H9 (cell line): ENCODE results near the gene SYT2. TPM values are rescaled to one million over a fixed set of nuclear protein-coding genes. Genes with fewer than 3 reads are reported as not detected.

ENCODE experiments used
- DNase-seq: peaks from one replicate; pipeline ENCODE4 v3.0.0-alpha.2; 2017
- H2AFZ ChIP-seq: one replicate; pipeline ENCODE4 v1.6.1; 2013; ENCODE audit warnings: mild to moderate bottlenecking, low read length, control low read depth, moderate library complexity
- H2AK5ac ChIP-seq: 2 replicates; pipeline ENCODE4 v1.6.1; 2013; ENCODE audit warnings: low read length, control low read depth, mixed read lengths; ENCODE audit not compliant: insufficient read length
- H2BK120ac ChIP-seq: one replicate; pipeline ENCODE4 v1.6.1; 2013; ENCODE audit warnings: low read depth, mild to moderate bottlenecking, low read length, control low read depth, inconsistent platforms; ENCODE audit not compliant: poor library complexity, severe bottlenecking
- H2BK12ac ChIP-seq: 2 replicates; pipeline ENCODE4 v1.6.1; 2013; ENCODE audit warnings: low read length, control low read depth, mixed read lengths, low read depth; ENCODE audit not compliant: insufficient read length
- H2BK15ac ChIP-seq: 2 replicates; pipeline ENCODE4 v1.6.1; 2013; ENCODE audit warnings: low read depth, low read length, control low read depth
- H2BK20ac ChIP-seq: one replicate; pipeline ENCODE4 v1.6.1; 2013; ENCODE audit warnings: low read depth, mild to moderate bottlenecking, low read length, control low read depth, inconsistent platforms; ENCODE audit not compliant: poor library complexity, severe bottlenecking
- H2BK5ac ChIP-seq: 2 replicates; pipeline ENCODE4 v1.6.1; 2013; ENCODE audit warnings: low read length, control low read depth, mixed read lengths; ENCODE audit not compliant: insufficient read length
- H3K14ac ChIP-seq: 2 replicates; pipeline ENCODE4 v1.6.1; 2013; ENCODE audit warnings: low read length, control low read depth; ENCODE audit not compliant: insufficient read depth
- H3K18ac ChIP-seq: 2 replicates; pipeline ENCODE4 v1.6.1; 2013; ENCODE audit warnings: low read depth, mild to moderate bottlenecking, mixed read lengths, low read length, control low read depth; ENCODE audit not compliant: insufficient read length
- H3K23ac ChIP-seq: 2 replicates; pipeline ENCODE4 v1.6.1; 2013; ENCODE audit warnings: low read length, control low read depth, mixed read lengths, low read depth; ENCODE audit not compliant: insufficient read length
- H3K23me2 ChIP-seq: 2 replicates; pipeline ENCODE4 v1.6.1; 2013; ENCODE audit warnings: low read depth, mild to moderate bottlenecking, mixed read lengths, low read length, control low read depth; ENCODE audit not compliant: insufficient read length, poor library complexity, severe bottlenecking
- H3K27ac ChIP-seq: 2 replicates; pipeline ENCODE4 v1.5.1; 2013; ENCODE audit warnings: low read length, control low read depth, mixed read lengths, low read depth; ENCODE audit not compliant: insufficient read length
- H3K27me3 ChIP-seq: 2 replicates; pipeline ENCODE4 v1.6.1; 2013; ENCODE audit warnings: low read length, control low read depth, inconsistent platforms; ENCODE audit not compliant: insufficient read depth
- H3K4ac ChIP-seq: 2 replicates; pipeline ENCODE4 v1.6.1; 2013; ENCODE audit warnings: low read depth, mild to moderate bottlenecking, control low read depth, inconsistent platforms, low read length, moderate library complexity
- H3K4me1 ChIP-seq: 2 replicates; pipeline ENCODE4 v1.6.1; 2013; ENCODE audit warnings: low read length, control low read depth, inconsistent platforms; ENCODE audit not compliant: insufficient read depth
- H3K4me2 ChIP-seq: 2 replicates; pipeline ENCODE4 v1.6.1; 2013; ENCODE audit warnings: low read length, control low read depth, mixed read lengths; ENCODE audit not compliant: insufficient read length, insufficient read depth
- H3K56ac ChIP-seq: 2 replicates; pipeline ENCODE4 v1.6.1; 2013; ENCODE audit warnings: low read depth, mild to moderate bottlenecking, mixed read lengths, low read length, control low read depth; ENCODE audit not compliant: insufficient read length
- H3K79me1 ChIP-seq: 2 replicates; pipeline ENCODE4 v1.6.1; 2013; ENCODE audit warnings: low read depth, mild to moderate bottlenecking, moderate library complexity, low read length, control low read depth, inconsistent platforms; ENCODE audit not compliant: insufficient read depth, poor library complexity, severe bottlenecking
- H3K79me2 ChIP-seq: 2 replicates; pipeline ENCODE4 v1.6.1; 2013; ENCODE audit warnings: low read length, control low read depth, inconsistent platforms; ENCODE audit not compliant: insufficient read depth
- H3K9ac ChIP-seq: 2 replicates; pipeline ENCODE4 v1.6.1; 2013; ENCODE audit warnings: low read length, control low read depth, mixed read lengths; ENCODE audit not compliant: insufficient read length; ENCODE audit errors: extremely low read depth
- H3K9me3 ChIP-seq: one replicate; pipeline ENCODE4 v1.6.1; 2013; ENCODE audit warnings: low read depth, low read length, inconsistent platforms; ENCODE audit not compliant: control insufficient read depth
- H3T11ph ChIP-seq: one replicate; pipeline ENCODE4 v1.6.1; 2013; ENCODE audit warnings: mild to moderate bottlenecking, low read length, control low read depth, inconsistent platforms
- H4K20me1 ChIP-seq: one replicate; pipeline ENCODE4 v1.6.1; 2013; ENCODE audit not compliant: control insufficient read depth, insufficient read length, insufficient read depth
- H4K5ac ChIP-seq: 2 replicates; pipeline ENCODE4 v1.6.1; 2013; ENCODE audit warnings: low read depth, mild to moderate bottlenecking, mixed read lengths, low read length, control low read depth; ENCODE audit not compliant: insufficient read length
- H4K8ac ChIP-seq: replicated peaks from 2 replicates; pipeline ENCODE4 v1.6.1; 2013; ENCODE audit warnings: low read length, control low read depth, mixed read lengths, low read depth; ENCODE audit not compliant: insufficient read length
- H4K91ac ChIP-seq: 2 replicates; pipeline ENCODE4 v1.6.1; 2013; ENCODE audit warnings: low read depth, mild to moderate bottlenecking, moderate library complexity, mixed read lengths, low read length, control low read depth; ENCODE audit not compliant: insufficient read length
- H3K27ac Mint-ChIP-seq, 3 experiments: 2 replicates in 2 of 3; 3 replicates in 1 of 3; pipeline ENCODE4 v1.8.0; 2020 to 2021; ENCODE audit warnings: mixed read lengths in 3 of 3, mild to moderate bottlenecking in 1 of 3, moderate library complexity in 1 of 3
- H3K27me3 Mint-ChIP-seq: 2 replicates; pipeline ENCODE4 v1.8.0; 2021; ENCODE audit warnings: low read depth, mild to moderate bottlenecking, moderate library complexity, mixed read lengths
- H3K36me3 Mint-ChIP-seq, 3 experiments: 2 replicates in 2 of 3; 3 replicates in 1 of 3; pipeline ENCODE4 v1.8.0; 2020 to 2021; ENCODE audit warnings: low read depth in 3 of 3, mixed read lengths in 3 of 3; ENCODE audit not compliant: insufficient read depth in 1 of 3
- H3K4me1 Mint-ChIP-seq, 2 experiments: 2 replicates each; pipeline ENCODE4 v1.8.0; 2020; ENCODE audit warnings: mixed read lengths in 2 of 2
- H3K4me3 Mint-ChIP-seq, 2 experiments: 2 replicates in 1 of 2; 3 replicates in 1 of 2; pipeline ENCODE4 v1.8.0; 2020 to 2021; ENCODE audit warnings: mild to moderate bottlenecking in 2 of 2, mixed read lengths in 2 of 2, moderate library complexity in 1 of 2
- H3K9me3 Mint-ChIP-seq, 2 experiments: 2 replicates in 1 of 2; 3 replicates in 1 of 2; pipeline ENCODE4 v1.8.0; 2020; ENCODE audit warnings: mild to moderate bottlenecking in 2 of 2, mixed read lengths in 2 of 2, moderate library complexity in 1 of 2
- WGBS: extraction: QIAGEN DNeasy Blood & Tissue Kit; methylation state at CpG from one replicate; pipeline ENCODE4 v1.1.7; 2013; ENCODE audit warnings: missing lambda C conversion rate, low lambda C conversion rate, mixed read lengths; ENCODE audit not compliant: insufficient read length; ENCODE audit errors: extremely low coverage; 5-methylcytosine and 5-hydroxymethylcytosine counted together
- total RNA-seq: library from RNA; stranded (reverse); gene quantifications from 2 replicates; pipeline ENCODE4 v1.2.1, GENCODE V29; 2021
- TF ChIP-seq, protein P1 (sequence below): fragments of 200-600 bp; sonication (generic); conservative IDR thresholded peaks from 3 replicates; pipeline ENCODE4 v1.8.0; 2021; ENCODE audit warnings: antibody characterized with exemption, mild to moderate bottlenecking

SYT2 gene
- total RNA-seq, 1 experiment from 2014 or later, result 3.3 TPM

- H2BK15ac ChIP-seq, result no peak overlapping the region
- no peak overlapping the region for H3K27ac ChIP-seq
- H3K27me3 ChIP-seq, result no peaks in the 10 kb centered on the region
- H3K79me2 ChIP-seq, result no peaks in the 10 kb centered on the region
- no peaks in the 10 kb centered on the region for H3K23me2 ChIP-seq
- H2BK12ac ChIP-seq, result no peak overlapping the region
- H3K79me1 ChIP-seq, result no peaks in the 10 kb centered on the region
- no peak overlapping the region for H2BK20ac ChIP-seq
- H4K5ac ChIP-seq, result no peak overlapping the region
- H2BK5ac ChIP-seq, result no peak overlapping the region
- H3K9ac ChIP-seq, result no peak overlapping the region
- no peak overlapping the region for H4K91ac ChIP-seq
- no peaks in the 10 kb centered on the region for H3K4me1 Mint-ChIP-seq
- no peak overlapping the region for H3K14ac ChIP-seq
- H3K4me3 Mint-ChIP-seq, result no peak overlapping the region
- H4K20me1 ChIP-seq, result no peaks in the 10 kb centered on the region
- H2BK120ac ChIP-seq, result no peak overlapping the region
- H3K4me1 ChIP-seq, result no peaks in the 10 kb centered on the region
- no peak overlapping the region for H3K4me2 ChIP-seq
- no peak overlapping the region for H3K27ac Mint-ChIP-seq
- H3K9me3 ChIP-seq, result no peaks in the 10 kb centered on the region
- no peaks in the 10 kb centered on the region; the same call in 1 of the 2 replicates for H3K27me3 Mint-ChIP-seq
- no peaks in the 10 kb centered on the region for H3K9me3 Mint-ChIP-seq
- no peak overlapping the region for H3K56ac ChIP-seq
- DNase-seq, result no peak
- H4K8ac ChIP-seq, result no peak overlapping the region
- H2AK5ac ChIP-seq, result no peak overlapping the region
- no peak overlapping the region for H3T11ph ChIP-seq
- WGBS, result no CpG with 5 or more reads among the region's 3 CpGs
- H3K23ac ChIP-seq, result no peak overlapping the region
- H3K36me3 Mint-ChIP-seq, result peaks cover 31 to 60% (median 43%) of the 10 kb centered on the region in 3 experiments; a peak in 6 of 7 replicates
- TF ChIP-seq, protein P1, sequence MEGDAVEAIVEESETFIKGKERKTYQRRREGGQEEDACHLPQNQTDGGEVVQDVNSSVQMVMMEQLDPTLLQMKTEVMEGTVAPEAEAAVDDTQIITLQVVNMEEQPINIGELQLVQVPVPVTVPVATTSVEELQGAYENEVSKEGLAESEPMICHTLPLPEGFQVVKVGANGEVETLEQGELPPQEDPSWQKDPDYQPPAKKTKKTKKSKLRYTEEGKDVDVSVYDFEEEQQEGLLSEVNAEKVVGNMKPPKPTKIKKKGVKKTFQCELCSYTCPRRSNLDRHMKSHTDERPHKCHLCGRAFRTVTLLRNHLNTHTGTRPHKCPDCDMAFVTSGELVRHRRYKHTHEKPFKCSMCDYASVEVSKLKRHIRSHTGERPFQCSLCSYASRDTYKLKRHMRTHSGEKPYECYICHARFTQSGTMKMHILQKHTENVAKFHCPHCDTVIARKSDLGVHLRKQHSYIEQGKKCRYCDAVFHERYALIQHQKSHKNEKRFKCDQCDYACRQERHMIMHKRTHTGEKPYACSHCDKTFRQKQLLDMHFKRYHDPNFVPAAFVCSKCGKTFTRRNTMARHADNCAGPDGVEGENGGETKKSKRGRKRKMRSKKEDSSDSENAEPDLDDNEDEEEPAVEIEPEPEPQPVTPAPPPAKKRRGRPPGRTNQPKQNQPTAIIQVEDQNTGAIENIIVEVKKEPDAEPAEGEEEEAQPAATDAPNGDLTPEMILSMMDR, result no peak
- no peak overlapping the region for H2AFZ ChIP-seq
- no peak overlapping the region for H3K18ac ChIP-seq
- H3K4ac ChIP-seq, result no peak overlapping the region
Observed at GRCh38 chr1:202725526-202725925, 15.3 kb upstream of the SYT2 start.
